H9 (cell line): ENCODE measurements around the gene MAP3K7CL. TPM values are rescaled to one million over a fixed set of nuclear protein-coding genes. Genes with fewer than 3 reads are reported as not detected.

Experiments used
- DNase-seq: peaks from one replicate; pipeline ENCODE4 v3.0.0-alpha.2; 2017
- H2AFZ ChIP-seq: one replicate; pipeline ENCODE4 v1.6.1; 2013; ENCODE audit warnings: mild to moderate bottlenecking, low read length, control low read depth, moderate library complexity
- H2AK5ac ChIP-seq: 2 replicates; pipeline ENCODE4 v1.6.1; 2013; ENCODE audit warnings: low read length, control low read depth, mixed read lengths; ENCODE audit not compliant: insufficient read length
- H2BK120ac ChIP-seq: one replicate; pipeline ENCODE4 v1.6.1; 2013; ENCODE audit warnings: low read depth, mild to moderate bottlenecking, low read length, control low read depth, inconsistent platforms; ENCODE audit not compliant: poor library complexity, severe bottlenecking
- H2BK12ac ChIP-seq: 2 replicates; pipeline ENCODE4 v1.6.1; 2013; ENCODE audit warnings: low read length, control low read depth, mixed read lengths, low read depth; ENCODE audit not compliant: insufficient read length
- H2BK15ac ChIP-seq: 2 replicates; pipeline ENCODE4 v1.6.1; 2013; ENCODE audit warnings: low read depth, low read length, control low read depth
- H2BK20ac ChIP-seq: one replicate; pipeline ENCODE4 v1.6.1; 2013; ENCODE audit warnings: low read depth, mild to moderate bottlenecking, low read length, control low read depth, inconsistent platforms; ENCODE audit not compliant: poor library complexity, severe bottlenecking
- H2BK5ac ChIP-seq: 2 replicates; pipeline ENCODE4 v1.6.1; 2013; ENCODE audit warnings: low read length, control low read depth, mixed read lengths; ENCODE audit not compliant: insufficient read length
- H3K14ac ChIP-seq: 2 replicates; pipeline ENCODE4 v1.6.1; 2013; ENCODE audit warnings: low read length, control low read depth; ENCODE audit not compliant: insufficient read depth
- H3K18ac ChIP-seq: 2 replicates; pipeline ENCODE4 v1.6.1; 2013; ENCODE audit warnings: low read depth, mild to moderate bottlenecking, mixed read lengths, low read length, control low read depth; ENCODE audit not compliant: insufficient read length
- H3K23ac ChIP-seq: 2 replicates; pipeline ENCODE4 v1.6.1; 2013; ENCODE audit warnings: low read length, control low read depth, mixed read lengths, low read depth; ENCODE audit not compliant: insufficient read length
- H3K23me2 ChIP-seq: 2 replicates; pipeline ENCODE4 v1.6.1; 2013; ENCODE audit warnings: low read depth, mild to moderate bottlenecking, mixed read lengths, low read length, control low read depth; ENCODE audit not compliant: insufficient read length, poor library complexity, severe bottlenecking
- H3K27ac ChIP-seq: 2 replicates; pipeline ENCODE4 v1.5.1; 2013; ENCODE audit warnings: low read length, control low read depth, mixed read lengths, low read depth; ENCODE audit not compliant: insufficient read length
- H3K27me3 ChIP-seq: 2 replicates; pipeline ENCODE4 v1.6.1; 2013; ENCODE audit warnings: low read length, control low read depth, inconsistent platforms; ENCODE audit not compliant: insufficient read depth
- H3K4ac ChIP-seq: 2 replicates; pipeline ENCODE4 v1.6.1; 2013; ENCODE audit warnings: low read depth, mild to moderate bottlenecking, control low read depth, inconsistent platforms, low read length, moderate library complexity
- H3K4me1 ChIP-seq: 2 replicates; pipeline ENCODE4 v1.6.1; 2013; ENCODE audit warnings: low read length, control low read depth, inconsistent platforms; ENCODE audit not compliant: insufficient read depth
- H3K4me2 ChIP-seq: 2 replicates; pipeline ENCODE4 v1.6.1; 2013; ENCODE audit warnings: low read length, control low read depth, mixed read lengths; ENCODE audit not compliant: insufficient read length, insufficient read depth
- H3K56ac ChIP-seq: 2 replicates; pipeline ENCODE4 v1.6.1; 2013; ENCODE audit warnings: low read depth, mild to moderate bottlenecking, mixed read lengths, low read length, control low read depth; ENCODE audit not compliant: insufficient read length
- H3K79me1 ChIP-seq: 2 replicates; pipeline ENCODE4 v1.6.1; 2013; ENCODE audit warnings: low read depth, mild to moderate bottlenecking, moderate library complexity, low read length, control low read depth, inconsistent platforms; ENCODE audit not compliant: insufficient read depth, poor library complexity, severe bottlenecking
- H3K79me2 ChIP-seq: 2 replicates; pipeline ENCODE4 v1.6.1; 2013; ENCODE audit warnings: low read length, control low read depth, inconsistent platforms; ENCODE audit not compliant: insufficient read depth
- H3K9ac ChIP-seq: 2 replicates; pipeline ENCODE4 v1.6.1; 2013; ENCODE audit warnings: low read length, control low read depth, mixed read lengths; ENCODE audit not compliant: insufficient read length; ENCODE audit errors: extremely low read depth
- H3K9me3 ChIP-seq: one replicate; pipeline ENCODE4 v1.6.1; 2013; ENCODE audit warnings: low read depth, low read length, inconsistent platforms; ENCODE audit not compliant: control insufficient read depth
- H3T11ph ChIP-seq: one replicate; pipeline ENCODE4 v1.6.1; 2013; ENCODE audit warnings: mild to moderate bottlenecking, low read length, control low read depth, inconsistent platforms
- H4K20me1 ChIP-seq: one replicate; pipeline ENCODE4 v1.6.1; 2013; ENCODE audit not compliant: control insufficient read depth, insufficient read length, insufficient read depth
- H4K5ac ChIP-seq: 2 replicates; pipeline ENCODE4 v1.6.1; 2013; ENCODE audit warnings: low read depth, mild to moderate bottlenecking, mixed read lengths, low read length, control low read depth; ENCODE audit not compliant: insufficient read length
- H4K8ac ChIP-seq: replicated peaks from 2 replicates; pipeline ENCODE4 v1.6.1; 2013; ENCODE audit warnings: low read length, control low read depth, mixed read lengths, low read depth; ENCODE audit not compliant: insufficient read length
- H4K91ac ChIP-seq: 2 replicates; pipeline ENCODE4 v1.6.1; 2013; ENCODE audit warnings: low read depth, mild to moderate bottlenecking, moderate library complexity, mixed read lengths, low read length, control low read depth; ENCODE audit not compliant: insufficient read length
- H3K27ac Mint-ChIP-seq, 3 experiments: 2 replicates in 2 of 3; 3 replicates in 1 of 3; pipeline ENCODE4 v1.8.0; 2020 to 2021; ENCODE audit warnings: mixed read lengths in 3 of 3, mild to moderate bottlenecking in 1 of 3, moderate library complexity in 1 of 3
- H3K27me3 Mint-ChIP-seq: 2 replicates; pipeline ENCODE4 v1.8.0; 2021; ENCODE audit warnings: low read depth, mild to moderate bottlenecking, moderate library complexity, mixed read lengths
- H3K36me3 Mint-ChIP-seq, 3 experiments: 2 replicates in 2 of 3; 3 replicates in 1 of 3; pipeline ENCODE4 v1.8.0; 2020 to 2021; ENCODE audit warnings: low read depth in 3 of 3, mixed read lengths in 3 of 3; ENCODE audit not compliant: insufficient read depth in 1 of 3
- H3K4me1 Mint-ChIP-seq, 2 experiments: 2 replicates each; pipeline ENCODE4 v1.8.0; 2020; ENCODE audit warnings: mixed read lengths in 2 of 2
- H3K4me3 Mint-ChIP-seq, 2 experiments: 2 replicates in 1 of 2; 3 replicates in 1 of 2; pipeline ENCODE4 v1.8.0; 2020 to 2021; ENCODE audit warnings: mild to moderate bottlenecking in 2 of 2, mixed read lengths in 2 of 2, moderate library complexity in 1 of 2
- H3K9me3 Mint-ChIP-seq, 2 experiments: 2 replicates in 1 of 2; 3 replicates in 1 of 2; pipeline ENCODE4 v1.8.0; 2020; ENCODE audit warnings: mild to moderate bottlenecking in 2 of 2, mixed read lengths in 2 of 2, moderate library complexity in 1 of 2
- CTCF ChIP-seq: fragments of 200-600 bp; sonication (generic); conservative IDR thresholded peaks from 3 replicates; pipeline ENCODE4 v1.8.0; 2021; ENCODE audit warnings: antibody characterized with exemption, mild to moderate bottlenecking
- WGBS: extraction: QIAGEN DNeasy Blood & Tissue Kit; methylation state at CpG from one replicate; pipeline ENCODE4 v1.1.7; 2013; ENCODE audit warnings: missing lambda C conversion rate, low lambda C conversion rate, mixed read lengths; ENCODE audit not compliant: insufficient read length; ENCODE audit errors: extremely low coverage; 5-methylcytosine and 5-hydroxymethylcytosine counted together
- total RNA-seq: library from RNA; stranded (reverse); gene quantifications from 2 replicates; pipeline ENCODE4 v1.2.1, GENCODE V29; 2021

MAP3K7CL gene
- total RNA-seq, 1 experiment from 2014 or later = not detected

DNA sequence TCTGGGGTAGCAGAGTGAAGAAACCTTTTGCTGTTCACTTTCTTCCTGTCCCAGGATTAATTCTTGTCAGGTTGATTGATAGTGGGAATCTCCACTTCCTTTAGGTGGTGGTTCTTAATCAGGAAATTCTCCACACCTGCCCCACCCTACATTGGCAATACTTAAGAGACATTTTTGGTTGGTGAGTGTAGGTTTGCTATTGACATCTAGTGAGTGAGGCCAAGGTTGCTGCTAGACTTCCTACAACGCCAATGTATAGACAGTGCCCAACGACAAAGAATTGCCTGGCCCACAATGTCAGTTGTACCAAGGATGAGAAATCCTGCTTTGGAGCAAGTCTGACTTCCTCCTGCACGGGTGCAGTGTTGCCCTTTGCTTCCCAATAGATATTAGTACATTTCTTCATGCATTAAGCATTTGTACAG, 38.5 kb downstream of the MAP3K7CL start:
- Histone ChIP-seq H2AFZ (no peak overlapping the region), H3K27ac (no peak overlapping the region), H3K23me2 (no peaks in the 10 kb centered on the region), H3T11ph (no peak overlapping the region), H2BK120ac (no peak overlapping the region), H4K5ac (no peak overlapping the region), H3K4me2 (no peak overlapping the region), H2BK12ac (no peak overlapping the region), H3K18ac (no peak overlapping the region), H3K56ac (no peak overlapping the region), H4K20me1 (no peaks in the 10 kb centered on the region), H3K27me3 (no peaks in the 10 kb centered on the region), H2BK15ac (no peak overlapping the region), H3K14ac (no peak overlapping the region), H3K4me1 (no peaks in the 10 kb centered on the region), H3K79me2 (no peaks in the 10 kb centered on the region), H3K9me3 (no peaks in the 10 kb centered on the region), H4K91ac (no peak overlapping the region), H4K8ac (no peak overlapping the region), H2BK5ac (no peak overlapping the region), H3K79me1 (no peaks in the 10 kb centered on the region), H3K9ac (no peak overlapping the region), H3K23ac (no peak overlapping the region), H3K4ac (no peak overlapping the region), H2AK5ac (no peak overlapping the region), H2BK20ac (no peak overlapping the region)
- H3K9me3 Mint-ChIP-seq = no peaks in the 10 kb centered on the region
- H3K4me1 Mint-ChIP-seq = no peaks in the 10 kb centered on the region
- no peaks in the 10 kb centered on the region for H3K36me3 Mint-ChIP-seq
- H3K27me3 Mint-ChIP-seq = peaks cover 3% of the 10 kb centered on the region; the same call in 1 of the 2 replicates
- no peak overlapping the region for H3K4me3 Mint-ChIP-seq
- H3K27ac Mint-ChIP-seq = no peak overlapping the region
- no peak for DNase-seq
- no peak for TF ChIP-seq CTCF
- no CpG with 5 or more reads among the region's 3 CpGs for WGBS
